ENCODE results near the gene SORL1-AS1.

The SORL1-AS1 gene

GRCh38 chr11:121474680-121475079, 21.9 kb upstream of the SORL1-AS1 start:
- DNase-seq: no peak

DNA sequence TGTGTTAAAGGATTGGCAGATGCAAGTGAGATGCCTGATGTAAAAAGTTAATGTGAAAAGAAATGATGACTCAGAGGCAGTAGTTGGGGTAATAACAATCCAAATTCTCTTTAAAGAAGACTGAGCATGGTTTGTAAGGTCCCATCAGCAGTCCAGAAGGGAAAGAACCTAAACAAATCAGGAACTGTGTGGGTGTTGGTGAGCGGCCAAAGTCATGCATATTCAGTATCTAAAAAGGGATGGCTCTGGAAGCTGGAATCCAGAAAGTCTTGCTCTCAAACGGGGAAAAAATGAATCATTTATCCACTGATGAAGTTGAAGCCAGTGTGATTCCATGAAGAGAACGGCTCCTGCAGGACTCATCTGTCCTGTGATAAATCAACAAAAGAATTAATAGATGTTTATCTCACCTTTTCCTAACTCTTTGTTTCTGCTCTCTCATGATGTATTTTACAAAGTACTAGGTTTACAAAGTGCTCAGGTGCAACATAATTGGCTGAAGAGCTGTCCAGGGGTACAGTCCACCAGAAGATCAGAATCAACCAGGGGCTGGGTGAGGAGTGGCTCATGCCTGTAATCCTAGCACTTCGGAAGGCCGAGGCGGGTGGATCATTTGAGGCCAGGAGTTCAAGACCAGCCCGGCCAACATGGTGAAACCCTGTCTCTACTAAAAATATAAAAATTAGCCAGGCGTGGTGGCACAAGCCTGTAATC, 20.5 kb upstream of the SORL1-AS1 start:
- no peak for DNase-seq

DNA sequence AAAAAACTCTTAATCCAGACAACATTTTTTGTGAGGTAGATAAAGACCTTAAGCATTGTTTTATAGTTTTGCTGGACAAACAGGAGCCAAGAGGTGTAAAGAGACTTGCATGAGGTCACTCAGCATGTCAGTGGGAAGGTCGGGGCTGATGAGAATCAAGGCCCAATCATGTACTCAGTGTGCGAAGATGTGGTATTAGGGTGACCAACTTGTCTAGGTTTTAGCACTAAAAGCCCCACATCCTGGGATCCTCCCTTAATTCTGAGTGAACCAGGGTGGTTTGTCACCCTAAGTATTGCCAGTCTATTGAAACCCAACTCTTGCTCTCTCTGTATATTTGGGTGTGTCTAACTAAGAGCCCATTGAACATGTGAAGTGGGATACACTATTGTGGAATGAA, 19.5 kb upstream of the SORL1-AS1 start:
- DNase-seq: no peak

DNA sequence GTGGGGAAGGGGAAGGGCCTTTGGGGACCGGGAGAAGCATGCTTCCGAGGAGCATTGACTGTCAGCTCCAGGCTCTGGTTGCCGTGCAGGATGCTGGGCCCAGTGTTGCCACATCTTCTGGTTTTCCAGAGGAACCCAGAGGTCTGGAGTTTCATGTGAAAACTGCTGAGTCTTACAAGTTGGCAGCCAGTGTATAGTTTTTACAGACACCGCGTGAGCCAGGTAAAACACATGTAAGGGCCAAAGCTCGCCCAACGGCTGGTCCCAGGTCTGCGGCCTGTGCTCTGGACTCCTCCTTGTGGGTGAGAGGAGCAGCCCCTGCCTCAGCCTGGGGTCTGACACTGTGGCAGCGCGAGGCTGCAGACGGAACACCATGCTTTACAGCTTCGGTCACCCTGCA, 18.4 kb upstream of the SORL1-AS1 start:
- DNase-seq: no peak

DNA sequence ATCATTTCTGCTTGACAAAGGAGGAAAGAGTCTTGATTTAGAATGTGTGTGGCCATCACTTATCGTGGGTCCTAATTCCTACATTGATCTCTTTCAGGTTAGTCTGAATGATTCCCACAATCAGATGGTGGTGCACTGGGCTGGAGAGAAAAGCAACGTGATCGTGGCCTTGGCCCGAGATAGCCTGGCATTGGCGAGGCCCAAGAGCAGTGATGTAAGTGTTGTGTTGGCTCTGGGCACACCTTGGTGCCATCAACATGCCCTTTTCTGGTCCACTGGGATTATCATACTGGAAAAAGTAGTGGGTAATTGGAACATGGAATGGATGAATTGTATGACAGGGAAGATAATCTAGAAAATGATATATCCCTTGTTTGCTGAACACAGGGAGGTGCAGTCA, 17.1 kb upstream of the SORL1-AS1 start:
- no peak for DNase-seq

GRCh38 chr11:121467965-121468364, 15.2 kb upstream of the SORL1-AS1 start:
- DNase-seq: peak; percentile 65

DNA sequence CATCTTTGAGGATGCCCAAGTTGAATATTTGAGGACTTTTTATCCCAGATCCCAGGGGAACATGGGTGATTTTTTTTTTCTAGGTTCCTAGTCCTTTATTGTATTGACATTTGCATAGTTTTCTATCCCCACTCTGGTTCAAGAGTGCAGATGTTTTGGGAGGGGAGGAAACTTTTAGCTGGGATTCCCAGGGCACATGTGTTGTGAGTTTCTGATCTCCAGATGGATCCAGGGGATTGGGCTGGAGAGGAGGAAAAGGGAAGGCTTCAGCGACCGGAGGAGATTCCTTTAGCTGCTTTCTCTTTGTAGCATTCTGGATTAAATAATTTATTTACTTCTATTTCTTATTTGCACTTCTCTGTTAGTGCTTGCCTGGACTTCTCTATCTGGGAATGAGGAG, 14.7 kb upstream of the SORL1-AS1 start:
- DNase-seq: no peak

DNA sequence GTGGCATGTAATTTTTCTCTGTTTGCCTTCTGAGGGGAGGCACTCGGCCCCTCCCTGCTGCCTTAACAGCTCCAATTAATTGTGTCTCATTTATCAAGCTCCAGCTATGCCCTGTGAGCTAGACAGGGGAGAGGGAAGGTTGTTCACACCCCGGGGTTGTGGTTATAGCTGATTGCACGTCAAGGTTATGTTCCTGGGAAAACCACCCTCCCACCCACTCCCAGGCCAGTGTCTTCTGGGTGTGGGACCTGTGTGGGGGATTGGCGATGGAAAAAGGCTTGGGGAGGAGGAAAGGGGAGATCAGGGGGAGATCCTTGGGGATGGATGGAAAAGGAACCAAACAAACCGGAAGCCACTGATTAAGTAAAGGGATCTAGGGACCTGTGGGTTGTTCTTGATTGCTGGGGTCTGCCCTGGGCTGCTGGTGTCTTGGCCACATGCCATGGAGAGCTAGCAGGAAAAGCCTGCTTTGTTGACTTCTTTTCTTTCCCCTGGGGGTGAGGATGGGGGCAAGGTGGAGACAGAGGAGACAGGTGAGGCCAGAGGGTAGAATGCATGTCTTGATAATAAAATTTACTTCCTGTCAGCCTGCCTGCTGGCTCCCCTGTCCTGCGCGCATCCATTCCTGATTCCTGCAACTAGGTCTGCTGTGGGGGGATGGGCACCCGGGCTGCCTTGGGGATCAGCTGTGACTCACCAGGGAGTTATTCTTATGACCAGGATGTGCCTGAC, 13.5 kb upstream of the SORL1-AS1 start:
- DNase-seq: peak; percentile 26

DNA sequence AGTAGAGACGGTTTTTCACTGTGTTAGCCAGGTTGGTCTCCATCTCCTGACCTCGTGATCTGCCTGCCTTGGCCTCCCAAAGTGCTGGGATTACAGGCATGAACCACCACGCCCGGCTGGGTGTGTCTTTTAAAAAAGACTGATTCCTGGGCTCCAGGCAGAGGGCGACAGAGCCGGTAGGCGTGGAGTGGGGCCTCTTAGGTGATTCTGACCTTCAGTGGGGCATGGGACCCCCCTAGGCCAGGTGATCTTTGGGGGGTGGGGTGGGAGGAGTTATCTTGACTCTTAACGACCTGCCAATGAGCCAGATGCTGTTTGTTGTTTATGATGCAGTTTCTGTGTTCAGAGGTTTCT, 12.9 kb upstream of the SORL1-AS1 start:
- no peak for DNase-seq

GRCh38 chr11:121464352-121464946, 11.7 kb upstream of the SORL1-AS1 start:
- DNase-seq: peak; percentile 58

GRCh38 chr11:121463689-121464335, 11.0 kb upstream of the SORL1-AS1 start:
- DNase-seq: no peak

DNA sequence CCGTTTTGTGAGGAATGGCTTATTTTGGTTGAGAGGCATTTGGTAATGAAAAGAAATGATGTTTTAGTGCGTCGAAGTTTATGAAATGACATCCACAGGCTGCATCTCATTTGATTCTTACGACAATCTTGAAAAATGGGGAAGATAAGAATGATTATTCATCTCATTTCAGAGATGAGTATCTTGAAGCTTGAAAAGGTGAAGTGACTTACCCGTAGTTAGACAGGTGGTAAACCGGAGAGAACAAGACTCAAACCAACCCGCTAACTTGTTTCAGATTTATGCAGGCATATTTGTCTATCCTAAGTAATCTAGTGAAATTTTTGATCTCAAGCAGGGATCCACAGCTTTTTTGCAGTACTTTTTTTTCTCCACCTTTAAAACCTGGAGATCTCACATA, 9.1 kb upstream of the SORL1-AS1 start:
- no peak for DNase-seq

- no peak for DNase-seq
Measured at GRCh38 chr11:121460941-121461514, 8.3 kb upstream of the SORL1-AS1 start.

DNA sequence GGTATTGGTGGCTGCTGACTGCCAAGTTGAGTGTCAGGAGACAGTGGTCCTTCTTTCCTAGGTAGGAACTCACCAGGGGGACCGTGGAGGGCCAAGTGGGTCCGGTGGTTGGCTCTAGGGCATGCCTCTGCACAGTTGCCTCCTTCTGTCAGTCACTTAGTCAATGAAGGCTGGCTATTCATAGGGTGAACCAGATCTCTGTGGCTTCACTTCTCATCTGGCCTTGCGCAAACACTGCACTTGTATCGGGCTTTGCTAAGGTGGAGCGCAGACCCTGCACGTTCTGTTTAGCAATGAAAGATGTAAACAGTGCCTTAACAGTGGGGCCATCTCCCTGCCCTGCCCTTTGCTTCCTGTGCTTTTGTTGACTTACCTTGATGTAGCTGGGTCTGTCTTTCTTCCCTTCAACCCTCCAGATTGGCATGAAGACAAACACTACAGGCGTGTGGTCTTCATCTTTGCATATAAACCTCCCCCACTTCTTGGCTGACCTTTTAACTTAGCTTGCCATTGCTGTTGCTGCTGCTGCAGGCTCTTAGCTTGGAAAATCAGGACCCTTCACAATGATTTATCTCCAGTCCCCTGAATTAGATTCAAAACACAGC, 6.7 kb upstream of the SORL1-AS1 start:
- DNase-seq: no peak

- DNase-seq: no peak
Measured at GRCh38 chr11:121458551-121458950, 5.8 kb upstream of the SORL1-AS1 start.

DNA sequence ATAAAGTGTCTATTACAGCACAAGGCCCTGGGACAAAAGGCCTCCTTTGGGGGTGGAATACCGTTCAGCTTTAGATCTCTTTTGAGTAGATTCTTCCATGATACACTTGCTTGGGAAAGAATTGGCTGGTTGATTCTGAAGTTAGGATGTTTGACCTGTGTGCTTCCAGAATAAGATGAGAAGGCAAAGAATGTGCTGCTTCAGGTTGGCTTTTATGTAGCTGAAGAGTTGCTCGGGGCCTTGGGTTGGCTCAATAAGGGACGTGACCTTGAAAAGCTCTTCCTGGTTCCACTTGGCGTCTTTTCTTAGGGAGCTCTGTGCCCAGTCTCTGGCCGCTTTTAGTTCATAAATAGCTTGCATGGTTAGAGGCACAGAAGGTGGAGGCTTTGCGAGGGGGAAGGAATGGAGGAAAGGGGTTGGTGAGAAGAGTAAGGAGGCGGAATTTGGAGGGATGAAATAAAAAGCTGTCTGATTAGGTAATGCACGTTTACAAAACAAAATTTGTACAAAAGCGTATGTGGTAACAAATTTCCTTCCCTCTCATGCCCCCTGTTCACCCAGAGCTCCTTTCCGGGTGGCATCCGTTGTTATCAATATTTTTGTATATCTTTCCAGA, 4.2 kb upstream of the SORL1-AS1 start:
- DNase-seq: no peak

DNA sequence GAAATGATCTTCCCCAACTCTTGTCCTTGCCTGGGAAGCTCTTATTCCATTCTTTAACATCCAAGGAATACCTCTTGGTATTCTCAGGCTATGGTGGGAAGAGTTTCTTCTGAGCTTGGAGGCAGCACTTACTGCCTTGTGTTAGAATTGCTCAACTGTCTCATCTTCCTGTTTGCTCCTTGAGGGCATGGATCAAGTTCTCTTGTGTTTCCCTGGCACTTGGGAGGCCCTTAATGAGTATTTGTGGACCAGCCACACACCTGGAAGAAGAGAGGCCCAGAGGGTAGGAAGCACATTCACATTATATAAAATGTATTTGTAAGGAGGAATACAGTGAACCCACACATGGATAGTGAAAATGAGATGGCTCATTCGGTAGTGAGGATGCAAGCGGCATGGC, 3.4 kb upstream of the SORL1-AS1 start:
- DNase-seq: no peak

GRCh38 chr11:121455115-121455514, 2.3 kb upstream of the SORL1-AS1 start:
- no peak for DNase-seq

GRCh38 chr11:121453589-121454299, 977 bp upstream of the SORL1-AS1 start:
- no peak for DNase-seq

GRCh38 chr11:121451986-121452608, 670 bp downstream of the SORL1-AS1 start, which contains the start of gene SORL1:
SORL1 (plus strand) TSS chr11:121452314; CDS start chr11:121452332, 18 bp downstream.
- DNase-seq: peak; percentile 61
